MM.1S (cell line): ENCODE measurements around the gene LEFTY1.
A peak's percentile ranks its signal among the peaks of the same experiment; 100 is the strongest.

Experiments used
- DNase-seq: peaks from one replicate; pipeline ENCODE4 v3.0.0-alpha.2; 2015
- H2AFZ ChIP-seq: fragments of 300-600 bp; sonication (generic); 2 replicates; pipeline ENCODE4 v1.6.0; 2016; ENCODE audit warnings: antibody characterized with exemption, low read length
- H3F3A ChIP-seq: fragments of 300-600 bp; sonication (generic); 2 replicates; pipeline ENCODE4 v1.6.1; 2016; ENCODE audit warnings: mild to moderate bottlenecking, antibody characterized with exemption, low read length, moderate library complexity, mixed read lengths; ENCODE audit not compliant: insufficient read depth
- H3K27ac ChIP-seq: fragments of 300-600 bp; sonication (generic); 2 replicates; pipeline ENCODE4 v1.5.1; 2016; ENCODE audit warnings: mild to moderate bottlenecking, low read length
- H3K27me3 ChIP-seq: fragments of 300-600 bp; sonication (generic); replicated peaks from 2 replicates; pipeline ENCODE4 v1.6.0; 2016; ENCODE audit warnings: low read length; ENCODE audit not compliant: insufficient read depth
- H3K36me3 ChIP-seq: fragments of 300-600 bp; sonication (generic); replicated peaks from 2 replicates; pipeline ENCODE4 v1.6.1; 2016; ENCODE audit warnings: mild to moderate bottlenecking, low read length, mixed read lengths; ENCODE audit not compliant: insufficient read depth
- H3K4me1 ChIP-seq: fragments of 300-600 bp; sonication (generic); 2 replicates; pipeline ENCODE4 v1.6.1; 2016; ENCODE audit warnings: low read length, mixed read lengths
- H3K4me2 ChIP-seq: fragments of 300-600 bp; sonication (generic); 2 replicates; pipeline ENCODE4 v1.6.0; 2016; ENCODE audit warnings: low read depth, low read length
- H3K4me3 ChIP-seq: fragments of 300-600 bp; sonication (generic); 2 replicates; pipeline ENCODE4 v1.5.1; 2016; ENCODE audit warnings: low read length, mixed read lengths
- H3K79me2 ChIP-seq: fragments of 300-600 bp; sonication (generic); 2 replicates; pipeline ENCODE4 v1.6.1; 2016; ENCODE audit warnings: mixed run types, low read length, mixed read lengths
- H3K9ac ChIP-seq: fragments of 300-600 bp; sonication (generic); 2 replicates; pipeline ENCODE4 v1.6.1; 2016; ENCODE audit warnings: low read length, mixed read lengths
- H3K9me2 ChIP-seq: fragments of 300-600 bp; sonication (generic); replicated peaks from 2 replicates; pipeline ENCODE4 v1.6.1; 2016; ENCODE audit warnings: mild to moderate bottlenecking, low read length, mixed read lengths; ENCODE audit not compliant: insufficient read depth
- H3K9me3 ChIP-seq: fragments of 300-600 bp; sonication (generic); replicated peaks from 2 replicates; pipeline ENCODE4 v1.6.1; 2016; ENCODE audit warnings: mild to moderate bottlenecking, low read length, mixed read lengths; ENCODE audit not compliant: insufficient read depth
- H4K20me1 ChIP-seq: fragments of 300-600 bp; sonication (generic); 2 replicates; pipeline ENCODE4 v1.6.1; 2016; ENCODE audit warnings: mild to moderate bottlenecking, low read length, moderate library complexity, mixed read lengths; ENCODE audit not compliant: insufficient read depth
- EZH2 ChIP-seq: fragments of 300-600 bp; sonication (generic); optimal IDR thresholded peaks from 2 replicates; pipeline ENCODE3; 2017; ENCODE audit warnings: low read depth, mild to moderate bottlenecking, antibody characterized with exemption, low read length, mixed read lengths
- EZH2phosphoT487 ChIP-seq: fragments of 300-600 bp; sonication (generic); IDR thresholded peaks from 2 replicates; pipeline ENCODE4 v1.6.1; 2018; ENCODE audit warnings: antibody characterized with exemption, low read length
- TF ChIP-seq, protein P1 (sequence below): fragments of 300-600 bp; sonication (generic); IDR thresholded peaks from 2 replicates; pipeline ENCODE4 v1.5.1; 2016; ENCODE audit warnings: antibody characterized with exemption, low read length, mixed read lengths

The LEFTY1 gene

DNA sequence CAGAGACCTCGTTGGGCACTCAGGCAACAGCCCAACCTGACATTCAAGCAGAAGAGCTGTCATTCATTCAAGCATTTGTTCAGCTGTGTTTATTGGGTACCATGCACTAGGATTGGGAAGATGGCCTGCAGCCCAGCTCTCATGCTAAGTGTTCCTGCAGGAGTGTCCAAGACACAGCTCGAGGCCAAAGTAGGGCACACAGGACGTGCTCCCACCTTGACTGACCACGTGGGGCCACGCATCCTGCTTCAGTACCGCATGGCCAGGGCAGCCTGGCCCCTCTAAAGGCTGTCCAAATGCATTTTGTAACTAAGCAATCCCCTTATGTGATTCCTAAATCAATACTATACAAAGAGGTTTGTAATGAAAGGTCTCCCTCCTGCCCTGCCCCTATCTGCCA lies 25.4 kb upstream of the LEFTY1 start:
- H3F3A ChIP-seq: no peaks in the 10 kb centered on the region
- no peak overlapping the region for H2AFZ ChIP-seq
- H3K9me3 ChIP-seq: no peaks in the 10 kb centered on the region
- TF ChIP-seq, protein P1, sequence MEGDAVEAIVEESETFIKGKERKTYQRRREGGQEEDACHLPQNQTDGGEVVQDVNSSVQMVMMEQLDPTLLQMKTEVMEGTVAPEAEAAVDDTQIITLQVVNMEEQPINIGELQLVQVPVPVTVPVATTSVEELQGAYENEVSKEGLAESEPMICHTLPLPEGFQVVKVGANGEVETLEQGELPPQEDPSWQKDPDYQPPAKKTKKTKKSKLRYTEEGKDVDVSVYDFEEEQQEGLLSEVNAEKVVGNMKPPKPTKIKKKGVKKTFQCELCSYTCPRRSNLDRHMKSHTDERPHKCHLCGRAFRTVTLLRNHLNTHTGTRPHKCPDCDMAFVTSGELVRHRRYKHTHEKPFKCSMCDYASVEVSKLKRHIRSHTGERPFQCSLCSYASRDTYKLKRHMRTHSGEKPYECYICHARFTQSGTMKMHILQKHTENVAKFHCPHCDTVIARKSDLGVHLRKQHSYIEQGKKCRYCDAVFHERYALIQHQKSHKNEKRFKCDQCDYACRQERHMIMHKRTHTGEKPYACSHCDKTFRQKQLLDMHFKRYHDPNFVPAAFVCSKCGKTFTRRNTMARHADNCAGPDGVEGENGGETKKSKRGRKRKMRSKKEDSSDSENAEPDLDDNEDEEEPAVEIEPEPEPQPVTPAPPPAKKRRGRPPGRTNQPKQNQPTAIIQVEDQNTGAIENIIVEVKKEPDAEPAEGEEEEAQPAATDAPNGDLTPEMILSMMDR: no peak
- TF ChIP-seq EZH2 (no peak), EZH2phosphoT487 (no peak)
- no peak overlapping the region for H3K27ac ChIP-seq
- no peaks in the 10 kb centered on the region for H3K27me3 ChIP-seq
- H3K79me2 ChIP-seq: no peaks in the 10 kb centered on the region
- no peaks in the 10 kb centered on the region for H3K36me3 ChIP-seq
- H3K4me3 ChIP-seq: no peak overlapping the region
- H3K9ac ChIP-seq: no peak overlapping the region
- peaks cover 5% of the 10 kb centered on the region; the same call in 1 of the 2 replicates for H3K4me1 ChIP-seq
- H3K4me2 ChIP-seq: no peak overlapping the region
- no peak for DNase-seq
- H3K9me2 ChIP-seq: no peaks in the 10 kb centered on the region
- no peaks in the 10 kb centered on the region for H4K20me1 ChIP-seq

DNA sequence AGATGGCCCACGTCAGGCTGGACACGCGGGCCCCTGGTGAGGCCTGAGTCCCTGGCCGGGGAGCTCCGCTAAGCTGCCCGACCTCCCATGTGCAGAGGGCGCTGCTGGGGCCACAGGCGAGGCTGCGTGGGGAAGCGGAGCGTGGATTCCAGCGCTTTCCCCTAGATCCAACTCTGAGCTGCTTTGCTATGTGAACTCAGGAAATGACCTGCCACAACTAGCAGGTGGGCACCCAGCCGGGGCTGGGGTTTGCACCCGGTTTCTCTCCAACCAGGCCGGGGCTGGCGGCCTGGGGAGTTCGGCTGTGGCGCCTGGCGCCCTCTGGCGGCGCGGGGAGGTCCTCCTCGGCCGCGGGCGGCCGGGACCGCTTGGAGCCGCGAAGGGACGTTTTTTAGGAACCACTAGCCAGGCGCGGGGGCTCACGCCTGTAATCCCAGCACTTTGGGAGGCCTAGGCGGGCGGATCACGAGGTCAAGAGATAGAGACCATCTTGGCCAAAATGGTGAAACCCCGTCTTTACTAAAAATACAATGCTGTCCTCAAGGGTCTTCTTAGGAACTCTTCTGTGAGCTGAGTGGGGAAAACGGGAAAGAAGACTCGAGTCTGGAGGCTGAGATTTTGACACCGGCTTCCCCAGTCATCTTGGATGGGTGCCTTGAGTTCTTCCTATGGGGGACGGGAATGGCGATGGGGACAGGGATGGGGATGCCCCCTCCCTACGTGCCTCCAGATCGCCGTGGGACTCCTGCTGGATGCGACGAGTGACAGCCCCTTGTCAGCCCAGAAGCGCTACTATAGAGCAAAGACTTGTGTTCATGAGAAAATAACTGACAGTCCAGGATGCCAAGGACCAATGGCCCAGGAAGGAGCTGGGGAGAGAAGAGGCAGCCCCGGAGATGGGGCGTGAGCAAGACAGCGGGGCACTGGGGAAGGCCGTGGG lies 22.5 kb upstream of the LEFTY1 start:
- DNase-seq: peak; percentile 69
- Histone ChIP-seq H2AFZ (peak overlapping the region; percentile 51; the same call in 1 of the 2 replicates), H3F3A (no peaks in the 10 kb centered on the region), H3K9me3 (no peaks in the 10 kb centered on the region), H3K4me3 (peak overlapping the region; percentile 30), H4K20me1 (no peaks in the 10 kb centered on the region), H3K36me3 (no peaks in the 10 kb centered on the region), H3K79me2 (no peaks in the 10 kb centered on the region), H3K27ac (no peak overlapping the region), H3K4me1 (peaks cover 5% of the 10 kb centered on the region; the same call in 1 of the 2 replicates), H3K9ac (peak overlapping the region; percentile 32; the same call in 1 of the 2 replicates), H3K9me2 (no peaks in the 10 kb centered on the region), H3K4me2 (peak overlapping the region; percentile 51), H3K27me3 (no peaks in the 10 kb centered on the region)
- TF ChIP-seq, protein P1: peak; percentile 89
- TF ChIP-seq EZH2phosphoT487: no peak

DNA sequence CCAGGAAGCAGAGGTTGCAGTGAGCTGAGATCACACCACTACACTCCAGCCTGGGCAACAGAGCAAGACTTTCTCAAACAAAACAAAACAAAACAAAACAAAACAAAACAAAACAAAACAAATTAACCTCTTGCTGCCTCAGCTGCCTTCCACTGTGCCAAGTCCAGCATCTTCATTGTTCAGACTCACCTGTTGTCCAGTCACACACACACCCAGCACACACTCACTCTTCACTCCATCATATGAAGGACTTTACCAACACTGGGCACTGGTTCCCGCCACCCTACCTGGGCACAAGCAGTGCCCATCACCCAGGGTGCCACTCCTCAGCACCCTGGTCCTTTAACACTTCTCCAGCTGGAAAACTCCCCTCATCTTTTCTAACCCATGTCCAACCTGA lies 20.5 kb upstream of the LEFTY1 start:
- Histone ChIP-seq H3K27me3 (no peaks in the 10 kb centered on the region), H3K9ac (no peak overlapping the region), H4K20me1 (no peaks in the 10 kb centered on the region), H3K9me2 (no peaks in the 10 kb centered on the region), H3K4me2 (no peak overlapping the region), H3K27ac (no peak overlapping the region), H3K36me3 (no peaks in the 10 kb centered on the region), H2AFZ (no peak overlapping the region), H3K79me2 (no peaks in the 10 kb centered on the region), H3K4me1 (peaks cover 5% of the 10 kb centered on the region; the same call in 1 of the 2 replicates), H3K4me3 (no peak overlapping the region), H3F3A (no peaks in the 10 kb centered on the region), H3K9me3 (no peaks in the 10 kb centered on the region)
- TF ChIP-seq EZH2phosphoT487 (no peak), EZH2 (no peak)
- TF ChIP-seq, protein P1: no peak
- no peak for DNase-seq
